ENCODE measurements around the gene CD9.

GRCh38 chr12:6172862-6173261, 27.3 kb upstream of the CD9 start:
- TF ChIP-seq CTCF (IDR thresholded peaks at IDR 0.05; ENCODE audit: control extremely low read depth in 1 of 3, insufficient read depth in 1 of 3, low read depth in 1 of 3, low read length in 3 of 3) (no peak), TAF1 (IDR thresholded peaks at IDR 0.05; ENCODE audit: low read depth, low read length) (no peak), EZH2 (IDR thresholded peaks at IDR 0.05; ENCODE audit: low read depth, low read length, severe bottlenecking) (no peak), POLR2A (IDR thresholded peaks at IDR 0.05; ENCODE audit: control extremely low read depth in 1 of 2, low read depth in 2 of 2, low read length in 2 of 2) (no peak), EGR1 (IDR thresholded peaks at IDR 0.05; ENCODE audit: borderline replicate concordance, low read depth, low read length) (no peak)

Measured in H1 (cell line).